ENCODE results near the gene CFAP100.

CFAP100 gene

DNA sequence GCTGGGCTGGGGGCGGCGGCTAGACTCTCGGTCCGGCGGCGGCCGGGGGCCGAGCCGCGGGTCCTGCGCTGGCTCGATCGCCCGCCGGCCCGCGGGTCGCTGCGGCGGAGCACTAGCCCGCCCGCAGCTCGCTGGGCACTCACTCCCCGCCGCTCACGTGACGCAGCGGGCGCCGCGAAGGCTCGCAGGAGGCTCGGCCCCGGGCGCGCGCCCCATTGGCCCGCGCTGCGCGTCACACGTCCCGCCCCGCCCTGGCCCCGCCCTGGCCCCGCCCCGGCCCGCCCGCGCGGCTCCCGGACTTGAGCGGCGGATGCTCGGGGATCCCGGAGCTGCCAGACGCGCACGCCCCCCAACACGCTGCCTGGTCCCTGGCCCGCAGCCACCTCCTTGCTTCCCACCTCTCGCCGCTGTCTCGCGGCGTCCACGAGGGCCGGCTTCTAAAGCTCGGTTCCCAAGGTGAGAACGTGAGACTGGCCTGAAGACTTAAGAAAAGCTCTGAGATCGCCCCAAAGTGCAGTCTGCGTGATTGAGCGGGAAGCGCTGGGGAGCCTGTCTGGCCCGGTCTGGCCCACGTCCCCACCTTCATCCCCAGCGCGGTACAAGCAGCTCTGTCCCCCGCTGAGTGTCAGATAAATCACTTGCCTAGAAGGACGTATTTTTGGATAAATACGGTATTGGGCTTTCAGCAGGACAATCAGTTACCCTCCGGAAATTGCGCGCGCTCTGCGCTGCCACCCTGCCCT, 37.2 kb upstream of the CFAP100 start, which contains the start of gene KLF15:
Gene KLF15, minus strand, starts transcription at position 114 of the 743 bp plus-strand sequence. CDS start 4,486 bp downstream, outside the sequence.
- peak; percentile 90 to 92 for ATAC-seq

DNA sequence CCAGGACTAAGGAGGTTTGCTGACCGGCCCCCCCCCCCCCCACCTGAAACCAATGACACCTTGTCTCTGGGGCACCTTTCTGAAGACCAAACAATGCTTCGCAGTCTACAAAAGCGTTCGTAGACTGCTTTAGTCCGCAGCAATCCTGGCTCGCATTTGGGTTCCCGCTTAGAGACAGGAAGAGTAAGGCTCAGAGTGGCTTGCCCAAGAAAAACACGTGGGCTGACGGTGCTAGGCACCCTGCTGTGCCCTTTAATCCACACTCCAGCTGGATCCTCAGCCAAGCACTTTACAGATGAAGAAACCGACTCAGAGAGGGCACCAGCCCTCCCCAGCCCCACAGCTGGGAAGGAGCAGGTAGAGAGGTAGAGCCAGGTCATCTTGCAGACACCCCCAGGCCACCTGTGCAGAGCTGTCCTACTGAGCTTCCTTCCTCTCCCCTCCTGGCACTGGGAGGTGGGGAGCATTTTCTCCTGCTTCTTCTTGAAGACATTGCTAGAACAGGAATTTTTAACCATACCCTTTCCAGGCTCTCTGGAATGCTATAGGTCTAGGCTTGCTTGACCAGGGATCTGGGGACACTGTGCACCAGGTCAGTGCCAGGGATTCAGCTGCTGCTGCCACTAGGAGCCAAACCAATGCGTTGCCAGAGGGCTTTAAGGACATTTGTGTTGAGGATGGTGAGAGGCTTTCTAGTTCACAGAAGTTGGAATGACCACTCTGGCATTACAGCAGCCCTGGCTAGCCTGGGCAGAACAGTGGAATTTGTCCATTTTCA, 36.5 kb upstream of the CFAP100 start:
- ATAC-seq = no peak

DNA sequence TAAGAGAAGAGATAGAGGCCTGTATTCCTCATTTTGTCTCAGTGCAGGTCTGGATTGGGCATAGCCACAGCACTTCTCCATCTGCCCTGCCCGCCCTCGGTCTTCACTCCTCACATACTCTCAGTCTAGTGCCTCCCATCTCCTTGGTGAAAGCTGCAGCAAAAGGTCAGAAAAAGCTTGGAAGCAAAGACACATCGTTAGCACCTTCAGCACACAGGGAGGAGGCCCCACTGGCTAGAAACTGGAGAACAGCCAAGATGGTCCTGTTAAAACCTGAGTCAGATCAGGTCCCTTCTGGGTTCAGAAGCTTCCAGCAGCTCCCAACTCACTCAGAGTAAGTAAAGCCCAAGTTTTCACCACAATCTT, 35.9 kb upstream of the CFAP100 start:
- ATAC-seq = no peak

DNA sequence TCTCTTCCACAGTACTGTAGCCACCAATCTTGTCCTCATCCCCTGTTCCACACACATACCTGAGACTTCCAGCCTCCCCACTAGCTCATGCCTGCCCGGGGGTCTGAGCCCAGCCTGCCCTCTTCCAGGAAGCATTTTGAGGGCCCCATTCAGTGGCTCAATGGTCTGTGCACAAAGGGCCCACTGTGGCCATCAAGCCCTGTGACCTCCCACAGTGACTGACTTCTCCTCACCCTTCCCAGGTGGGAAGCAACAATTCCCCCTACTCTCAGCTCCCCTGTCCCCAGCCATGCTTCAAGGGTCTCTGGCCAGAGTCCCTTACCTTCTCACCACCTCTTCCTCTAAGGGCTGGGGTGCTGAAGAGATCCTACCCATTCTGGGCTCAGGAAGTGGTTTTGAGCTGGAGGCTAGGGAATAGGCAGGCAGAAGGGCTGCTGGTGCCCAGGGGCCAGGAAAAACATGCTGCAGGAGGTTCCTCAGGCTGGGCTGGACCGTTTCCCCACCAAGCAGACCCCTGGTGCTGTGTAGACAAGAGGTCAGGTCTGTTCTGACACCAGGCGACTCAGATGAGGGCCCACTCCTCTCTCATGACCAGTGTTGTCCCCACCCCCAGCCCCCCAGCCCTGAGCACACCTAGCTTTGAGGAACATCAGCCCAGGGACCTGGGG, 34.5 kb upstream of the CFAP100 start:
- ATAC-seq = no peak

DNA sequence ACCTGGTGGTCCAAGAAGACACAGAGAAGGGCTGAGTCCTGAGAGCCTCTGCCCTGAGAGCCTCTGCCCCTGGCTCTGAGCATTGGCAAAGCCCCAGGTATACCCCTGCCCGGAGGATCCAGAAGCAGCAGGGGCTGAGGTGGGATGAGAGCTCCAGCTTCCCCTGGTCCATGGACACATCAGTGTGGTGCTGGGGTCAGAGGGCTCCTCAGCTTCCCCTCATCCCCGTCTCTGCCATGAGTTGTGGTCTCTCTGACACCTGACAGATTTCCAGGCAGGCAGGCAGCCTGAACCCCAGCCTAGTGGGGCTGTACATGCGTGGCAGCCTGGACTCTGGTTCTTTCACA, 34.0 kb upstream of the CFAP100 start:
- ATAC-seq = no peak

DNA sequence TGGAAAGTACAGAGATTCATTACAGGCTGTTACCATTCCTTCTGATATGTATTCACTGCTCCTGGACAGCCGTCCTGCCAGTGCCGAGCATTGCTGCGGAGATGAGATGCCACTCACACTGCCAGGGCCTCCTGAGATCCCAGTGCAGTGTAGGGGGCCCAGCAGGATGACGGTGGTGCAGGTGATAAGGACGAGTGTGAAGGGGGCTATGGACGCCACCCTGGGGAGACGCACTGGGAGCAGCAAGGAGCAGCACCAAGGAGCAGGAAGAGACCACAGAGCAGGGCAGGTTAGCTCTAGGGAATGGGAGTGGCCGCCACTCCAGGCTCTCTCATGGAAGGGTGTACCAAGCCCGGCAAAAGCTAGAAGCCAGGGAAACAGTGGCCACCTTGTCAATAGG, 33.5 kb upstream of the CFAP100 start:
- no peak for ATAC-seq

DNA sequence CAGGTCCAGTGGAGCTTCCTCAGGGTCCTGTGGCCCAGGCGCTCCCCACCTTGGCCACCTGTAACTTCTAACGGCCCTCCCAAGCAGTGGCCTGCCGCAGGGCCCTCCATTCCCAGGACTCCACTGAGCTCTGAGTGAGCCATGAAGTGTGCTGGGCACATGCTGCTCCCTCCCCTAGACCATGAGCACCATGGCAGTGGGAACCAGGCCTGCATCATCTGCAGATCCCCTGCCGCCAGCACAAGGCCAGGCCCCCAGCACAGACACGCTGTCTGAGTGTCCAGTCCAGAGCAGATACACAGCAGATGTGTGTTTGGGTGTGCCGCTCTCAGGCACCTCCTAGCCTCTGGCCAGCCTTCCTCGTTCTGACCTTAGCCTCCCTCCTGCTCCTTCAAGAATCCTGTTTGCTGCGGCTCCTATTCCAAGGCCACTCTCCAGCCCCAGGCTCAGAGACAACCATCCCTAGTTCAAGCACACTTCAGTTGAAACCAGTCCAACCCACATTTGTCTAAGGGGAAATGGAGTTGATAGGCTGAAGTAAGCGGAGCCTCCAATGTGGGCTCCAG, 30.5 kb upstream of the CFAP100 start:
- no peak for ATAC-seq

DNA sequence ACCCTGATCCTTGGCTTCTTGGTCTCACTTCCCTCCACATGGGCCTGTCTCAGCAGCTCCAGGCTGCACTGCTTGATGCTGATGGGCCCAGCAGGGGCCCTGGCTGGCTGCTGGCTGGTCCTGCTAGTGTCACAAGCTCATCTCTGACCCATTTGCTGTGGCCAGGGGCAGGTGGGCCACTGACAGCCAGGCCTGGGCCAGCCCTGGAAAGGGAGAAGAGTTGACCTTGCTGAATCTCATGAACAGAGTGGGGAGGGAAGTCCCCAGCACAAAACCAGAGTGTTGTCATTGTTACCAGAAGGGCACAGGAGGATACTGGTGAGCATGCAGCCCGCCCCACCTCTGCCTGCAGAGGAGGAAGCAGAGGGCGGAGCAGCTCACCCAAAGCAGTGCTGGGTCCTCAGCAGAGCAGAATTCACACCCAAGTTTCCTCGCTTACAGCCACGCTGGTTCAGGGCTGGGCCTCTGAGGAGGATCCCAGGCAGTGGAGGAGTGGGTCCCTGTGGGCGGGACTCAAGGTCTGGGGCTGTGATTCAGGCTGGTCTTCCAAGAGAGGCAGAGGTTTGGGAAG, 29.9 kb upstream of the CFAP100 start:
- no peak for ATAC-seq

DNA sequence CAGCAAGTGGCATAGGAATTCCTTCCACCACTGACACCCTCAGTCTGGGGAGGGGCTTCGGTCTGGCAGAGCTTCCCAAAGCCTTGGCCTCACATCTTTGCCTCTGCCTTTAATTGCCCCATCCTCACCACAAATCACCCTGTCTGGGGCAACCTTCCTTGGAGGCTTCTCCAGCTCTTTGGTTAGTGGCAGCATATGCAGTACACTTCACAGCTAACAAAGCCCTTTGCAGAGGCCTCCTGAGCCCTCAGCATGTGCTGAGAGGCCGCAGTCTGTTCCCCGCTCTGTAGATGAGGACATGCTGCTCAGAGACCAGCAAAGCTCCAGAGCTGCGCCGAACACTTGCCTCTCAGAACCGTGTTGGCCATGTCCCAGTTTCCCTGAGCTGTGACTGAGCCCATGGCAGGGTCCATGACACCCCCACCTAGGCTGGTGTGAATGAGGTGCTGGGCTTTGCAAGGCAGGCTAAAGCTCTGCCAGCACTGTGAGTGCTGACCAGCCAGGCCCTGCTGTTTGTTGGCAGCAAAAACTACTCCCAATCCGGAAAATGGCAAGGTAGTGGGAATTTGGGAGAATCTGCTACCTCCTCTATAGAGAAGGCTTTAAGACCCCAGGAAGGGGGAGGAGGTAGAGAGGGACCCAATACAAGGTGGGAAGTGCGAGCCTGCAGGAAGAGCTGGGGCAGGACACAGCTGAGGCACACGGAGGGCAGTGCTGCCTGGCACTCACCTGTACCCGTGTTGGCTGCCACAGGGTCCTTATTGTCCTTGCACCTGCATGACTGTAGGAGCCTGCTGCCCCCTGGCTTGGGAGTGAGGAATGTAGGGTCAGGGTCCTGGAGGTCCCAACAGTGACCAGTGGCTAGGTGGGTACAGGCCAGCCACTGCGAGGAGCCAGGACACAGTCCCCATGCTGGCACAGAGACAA, 29.1 kb upstream of the CFAP100 start:
- no peak for ATAC-seq

DNA sequence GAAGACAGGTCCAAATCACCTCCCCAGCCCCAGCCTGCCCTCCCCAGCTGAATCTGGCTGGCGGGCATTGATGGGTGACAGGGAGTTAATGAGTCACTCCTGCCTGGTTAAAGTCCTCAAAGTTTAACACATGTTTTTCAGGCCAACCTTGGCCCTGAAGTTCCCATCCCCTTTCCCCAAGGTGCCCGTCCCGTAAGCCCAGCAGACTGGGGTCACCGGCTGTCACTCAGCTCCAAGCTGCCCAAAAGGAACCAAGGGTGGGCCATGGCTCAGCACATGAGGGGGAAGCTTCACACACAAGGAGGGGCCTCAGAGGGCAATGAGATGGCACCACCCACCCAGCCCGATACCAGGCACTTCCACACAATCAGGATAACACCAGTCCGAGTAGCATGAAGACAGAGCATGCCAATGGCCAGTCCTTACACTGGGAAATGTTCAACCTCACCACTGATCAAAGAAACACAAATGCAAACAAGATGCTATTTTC, 27.3 kb upstream of the CFAP100 start:
- no peak for ATAC-seq

DNA sequence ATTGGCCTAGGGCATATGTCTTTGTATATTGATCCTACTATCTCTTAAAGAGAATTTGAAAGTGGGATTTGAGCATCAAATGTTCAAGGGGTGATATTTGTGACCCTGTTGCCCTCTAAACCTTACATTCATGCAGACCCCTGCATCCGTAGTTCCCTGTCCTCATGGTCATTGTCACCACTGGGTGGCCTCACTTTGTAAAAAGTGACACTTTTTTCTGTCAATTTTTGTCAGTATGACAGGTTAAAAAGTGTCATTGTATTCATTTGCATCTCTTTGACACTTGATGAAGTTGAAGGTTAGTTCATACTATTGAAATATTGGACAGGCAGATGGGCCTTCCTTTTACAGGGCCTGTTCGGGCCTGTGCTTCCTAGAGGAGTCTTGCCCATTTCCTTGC, 25.2 kb upstream of the CFAP100 start:
- no peak for ATAC-seq

DNA sequence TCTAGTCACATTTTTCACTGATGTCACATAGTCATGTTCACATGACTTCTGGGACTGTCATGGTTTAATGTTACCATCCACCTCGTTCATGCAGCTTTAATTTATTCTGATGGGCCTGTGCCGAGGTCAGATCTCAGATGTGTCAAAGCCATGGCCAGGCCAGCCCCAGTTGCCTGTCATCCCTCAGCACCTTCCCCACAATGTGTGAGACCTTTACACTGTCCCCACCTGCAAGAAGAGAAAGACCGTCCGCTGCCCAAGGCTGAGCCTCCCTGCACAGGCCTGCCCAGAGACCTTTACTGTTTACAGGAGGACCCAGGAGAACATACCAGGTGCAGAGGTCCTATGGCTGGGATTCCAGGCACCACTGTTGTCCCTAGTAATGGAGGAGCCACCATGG, 24.7 kb upstream of the CFAP100 start:
- ATAC-seq = no peak

DNA sequence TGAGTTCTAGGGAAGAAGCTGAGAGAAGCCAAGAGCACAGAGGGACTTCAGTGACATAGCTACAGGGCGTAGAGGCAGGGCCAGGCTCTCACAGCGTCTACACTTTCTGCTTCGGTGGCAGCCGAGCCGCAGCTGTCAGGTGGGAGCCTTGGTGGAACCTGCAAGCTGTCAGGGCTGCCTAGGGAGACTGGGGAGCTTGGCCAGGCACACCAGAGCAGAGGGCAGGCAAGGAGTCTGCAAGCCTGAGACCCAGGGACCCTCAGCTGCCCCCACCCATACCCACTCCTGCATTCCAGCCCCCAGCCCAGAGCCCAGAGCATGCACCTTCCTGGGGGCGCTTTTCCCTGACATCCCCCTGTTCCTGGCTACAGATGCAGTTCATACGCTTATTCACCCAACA, 24.1 kb upstream of the CFAP100 start:
- ATAC-seq = no peak

DNA sequence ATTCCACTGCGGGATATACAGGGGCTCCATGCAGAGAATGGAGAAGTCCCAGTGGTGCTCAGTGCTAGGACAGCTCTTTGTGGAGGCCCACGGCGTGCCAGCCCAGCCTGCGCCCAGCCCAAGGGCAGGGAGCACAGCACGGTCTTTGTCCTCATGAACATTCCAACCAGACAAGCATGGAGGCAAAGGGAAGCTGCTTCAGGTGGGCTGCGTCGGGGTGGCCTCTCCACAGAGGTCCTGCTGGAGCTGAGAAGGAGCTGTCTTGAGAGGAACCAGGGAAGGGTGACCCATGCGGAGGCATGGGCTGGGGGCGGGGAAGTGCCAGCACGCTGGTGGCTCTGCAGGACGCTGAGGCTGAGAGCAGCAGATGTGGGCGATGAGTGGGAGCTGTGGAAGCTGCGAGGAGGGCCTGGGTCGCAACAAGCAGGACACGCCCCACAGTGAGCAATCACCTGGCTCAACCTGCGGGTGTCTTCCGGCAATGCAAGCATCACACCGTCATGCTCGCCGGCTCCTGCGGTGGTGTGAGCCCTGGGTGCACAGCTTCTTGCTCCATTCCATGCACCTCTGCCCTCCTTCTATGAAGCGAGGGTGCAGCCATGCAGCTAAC, 23.5 kb upstream of the CFAP100 start:
- no peak for ATAC-seq

DNA sequence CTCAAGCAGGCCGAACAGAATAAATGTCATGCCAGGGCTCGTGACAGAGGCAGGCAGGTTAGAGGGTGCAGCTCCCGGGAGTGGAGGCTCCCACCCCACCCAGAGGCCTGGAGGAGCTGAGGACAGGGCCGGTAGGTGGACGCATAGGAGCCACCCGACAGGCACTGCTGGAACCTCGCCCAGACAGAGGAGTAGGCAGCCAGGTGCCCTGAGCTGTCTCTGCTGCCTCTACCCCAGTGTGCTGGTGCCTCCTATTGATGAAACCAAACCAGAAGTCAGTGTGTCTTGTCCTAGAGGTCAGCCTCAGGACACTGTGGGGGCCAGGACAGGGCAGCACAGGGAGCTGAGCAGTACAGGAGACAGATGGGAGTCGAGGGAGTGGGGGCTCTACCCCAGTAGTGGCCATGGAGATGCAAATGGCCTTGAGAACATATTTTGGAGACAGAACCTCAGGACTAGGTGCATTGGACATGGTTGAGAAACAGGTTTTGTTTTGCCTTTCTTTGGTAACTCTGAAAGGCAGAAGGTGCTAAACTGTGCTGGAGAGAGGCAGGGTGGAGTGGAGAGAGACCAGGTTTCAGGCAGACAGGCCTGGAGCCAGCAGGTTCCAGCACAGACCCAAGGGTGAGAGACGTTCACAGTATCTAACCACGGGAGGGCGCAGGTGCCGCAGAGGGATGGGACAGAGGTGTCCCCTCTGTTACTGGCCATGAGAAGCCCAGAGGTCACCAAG, 22.1 kb upstream of the CFAP100 start:
- ATAC-seq = no peak

DNA sequence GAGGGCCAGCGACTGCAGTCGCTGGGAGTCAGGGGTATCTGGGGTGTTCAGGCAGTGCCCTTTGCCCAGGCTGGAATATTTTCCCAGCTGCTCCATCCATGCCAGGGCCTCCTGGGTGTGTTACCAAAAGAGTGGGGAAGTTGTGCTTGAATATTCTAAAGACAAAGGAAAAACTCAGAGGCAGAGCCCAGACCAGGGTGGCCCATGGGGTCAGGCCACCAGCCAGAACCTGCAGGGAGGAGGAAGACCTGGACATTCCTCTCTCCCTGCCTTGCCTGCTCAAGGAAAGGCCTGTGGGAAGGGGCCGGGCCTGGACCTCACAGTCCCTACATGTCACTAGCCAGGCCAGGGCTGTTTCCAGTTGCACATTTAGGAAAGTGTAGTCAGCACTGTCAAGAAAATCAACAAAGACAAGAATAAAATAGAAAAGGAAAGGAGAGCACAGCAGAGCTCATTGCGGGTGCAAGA, 21.5 kb upstream of the CFAP100 start:
- ATAC-seq = no peak

DNA sequence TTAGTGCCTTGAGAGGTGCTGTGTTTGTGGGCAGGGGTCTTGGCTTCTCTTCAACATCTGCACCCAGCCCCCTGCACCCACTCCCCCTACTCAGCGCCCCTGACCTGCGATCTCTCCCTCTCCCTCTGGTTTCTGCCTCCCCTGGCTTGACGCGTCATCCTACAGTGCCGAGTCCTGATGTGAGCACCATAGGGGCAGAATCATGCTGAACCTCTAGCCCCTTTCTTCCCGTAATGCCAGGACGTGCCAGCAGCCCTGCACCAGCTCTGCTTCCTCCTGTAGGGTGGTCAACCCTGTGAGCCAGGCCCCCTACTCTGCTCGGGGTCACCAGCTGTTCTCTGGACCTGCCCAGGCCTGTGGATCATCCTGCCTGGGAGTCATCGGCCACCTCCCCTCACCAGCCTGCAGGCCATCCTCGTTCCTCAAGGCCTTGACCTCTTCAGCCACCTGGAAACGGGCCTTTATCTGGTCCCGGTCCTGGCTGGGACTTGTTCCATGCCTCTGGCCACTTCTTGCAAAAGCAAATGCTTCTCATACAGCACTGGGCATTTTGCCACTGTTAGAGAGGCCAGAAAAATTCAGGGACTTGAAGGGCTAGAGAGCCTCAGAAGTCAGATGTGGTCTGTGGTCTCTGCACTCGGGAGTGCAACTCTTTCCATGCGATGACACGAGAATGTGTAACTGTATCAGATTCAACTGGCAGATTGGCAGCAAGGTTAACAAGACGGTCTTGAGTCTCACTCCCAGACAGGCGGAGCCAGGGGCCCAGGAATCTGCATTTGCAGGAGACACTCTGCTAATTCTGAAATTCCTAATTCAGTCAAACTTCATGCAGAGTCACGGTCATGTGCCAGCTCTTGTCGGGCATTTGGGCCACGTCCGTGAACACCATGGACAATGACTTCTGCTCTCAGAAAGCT, 20.8 kb upstream of the CFAP100 start:
- no peak for ATAC-seq

DNA sequence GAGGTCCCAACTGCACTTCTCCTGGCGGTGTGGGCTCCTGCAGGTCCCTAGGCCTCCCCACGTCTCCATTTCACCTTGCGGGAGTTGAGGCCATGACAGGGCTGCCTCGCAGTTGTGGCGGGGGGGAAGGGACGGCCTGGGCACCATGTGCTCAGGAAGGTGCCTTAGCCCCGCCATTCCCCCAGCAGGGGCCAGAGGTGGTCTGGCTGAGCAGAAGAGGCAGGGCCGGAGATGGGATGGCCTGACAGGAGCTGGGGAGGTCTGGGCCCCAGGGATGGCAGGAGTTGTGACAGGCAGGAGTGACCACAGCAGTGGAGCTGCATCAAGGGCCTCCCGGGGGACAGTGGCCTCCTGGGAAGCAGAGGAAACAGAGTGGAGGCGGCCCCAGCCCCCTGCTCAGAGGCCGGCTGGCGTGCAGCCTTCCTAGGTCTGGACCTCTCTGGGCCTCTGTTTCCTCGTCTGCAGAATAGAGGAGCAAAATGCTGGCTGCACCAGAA, 18.8 kb upstream of the CFAP100 start:
- no peak for ATAC-seq

DNA sequence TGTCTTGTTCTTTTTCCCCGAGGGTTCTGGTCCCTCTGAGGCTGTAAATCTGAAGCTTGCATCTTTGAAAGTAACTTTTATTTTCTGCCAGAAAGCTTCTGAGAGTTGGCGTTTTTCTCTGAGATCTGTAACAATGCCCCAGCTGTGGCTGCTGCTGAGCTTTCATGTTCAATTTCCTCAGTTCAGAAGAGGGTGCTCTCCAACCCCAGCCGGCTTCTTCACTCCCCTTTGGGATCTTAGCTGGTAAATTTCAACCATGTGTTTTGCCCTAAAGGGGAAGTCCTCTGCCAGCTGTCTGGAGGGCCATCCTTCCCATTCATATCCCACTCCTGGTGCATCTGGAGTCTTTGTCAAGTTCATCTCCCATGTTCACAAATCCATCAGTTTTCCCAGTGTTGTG, 18.3 kb upstream of the CFAP100 start:
- no peak for ATAC-seq

Measured in activated CD4-positive, CD25-positive, alpha-beta regulatory T cell treated with anti-CD3 and anti-CD28 coated beads, Interleukin-2, amount 50 U/mL, for 24 hours (primary cell).